Stimulated activated CD4-positive, alpha-beta T cell treated with anti-CD3 and anti-CD28 coated beads, Interleukin-4, amount 100 ng/mL, for 24 hours (primary cell): Measurements from ENCODE around the gene DARS1.
"Not testable (repeated sequence)": the region's sequence is repeated elsewhere in the genome, so short reads cannot be mapped to it uniquely, and the experiment has no call there.

ENCODE experiments used
- DNase-seq: peaks from one replicate; pipeline ENCODE4 v3.0.0-alpha.2; 2020

Gene DARS1

GRCh38 chr2:135980434-135981079 is 4.9 kb downstream of the DARS1 start:
- no peak for DNase-seq

DNA sequence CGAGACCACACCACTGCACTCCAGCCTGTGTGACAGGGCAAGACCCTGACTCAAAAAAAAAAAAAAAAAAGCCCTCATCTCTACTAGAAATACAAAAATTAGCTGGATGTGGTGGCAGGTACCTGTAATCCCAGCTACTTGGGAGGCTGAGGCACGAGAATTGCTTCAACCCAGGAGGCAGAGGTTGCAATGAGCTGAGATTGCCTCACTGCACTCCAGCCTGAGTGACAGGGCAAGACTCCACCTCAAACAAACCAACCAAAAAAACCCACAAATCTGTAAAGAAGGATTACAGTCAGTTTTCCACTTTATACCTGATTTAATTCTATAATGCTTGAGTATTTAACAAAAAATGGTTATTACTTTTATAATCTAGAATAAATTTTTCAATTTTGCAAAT is 9.7 kb downstream of the DARS1 start:
- no peak for DNase-seq

DNA sequence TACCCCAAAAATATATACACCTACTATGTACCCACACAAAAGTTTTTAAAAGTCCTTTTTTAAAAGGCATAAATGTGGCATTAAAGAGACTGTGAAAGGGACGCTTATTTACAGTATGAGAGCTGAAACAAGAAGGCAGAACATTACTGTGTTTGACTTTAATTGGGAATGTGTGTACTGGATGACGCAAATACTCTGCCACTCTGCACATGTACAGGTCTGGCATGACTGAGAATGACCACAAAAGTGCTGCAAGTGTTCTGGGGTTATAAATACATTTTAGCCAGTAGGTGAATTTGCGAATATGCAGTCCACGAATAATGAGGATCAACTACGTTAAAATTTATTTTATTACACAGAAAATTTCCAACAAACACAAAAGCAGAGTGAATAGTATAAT is 11.4 kb downstream of the DARS1 start:
- no peak for DNase-seq

DNA sequence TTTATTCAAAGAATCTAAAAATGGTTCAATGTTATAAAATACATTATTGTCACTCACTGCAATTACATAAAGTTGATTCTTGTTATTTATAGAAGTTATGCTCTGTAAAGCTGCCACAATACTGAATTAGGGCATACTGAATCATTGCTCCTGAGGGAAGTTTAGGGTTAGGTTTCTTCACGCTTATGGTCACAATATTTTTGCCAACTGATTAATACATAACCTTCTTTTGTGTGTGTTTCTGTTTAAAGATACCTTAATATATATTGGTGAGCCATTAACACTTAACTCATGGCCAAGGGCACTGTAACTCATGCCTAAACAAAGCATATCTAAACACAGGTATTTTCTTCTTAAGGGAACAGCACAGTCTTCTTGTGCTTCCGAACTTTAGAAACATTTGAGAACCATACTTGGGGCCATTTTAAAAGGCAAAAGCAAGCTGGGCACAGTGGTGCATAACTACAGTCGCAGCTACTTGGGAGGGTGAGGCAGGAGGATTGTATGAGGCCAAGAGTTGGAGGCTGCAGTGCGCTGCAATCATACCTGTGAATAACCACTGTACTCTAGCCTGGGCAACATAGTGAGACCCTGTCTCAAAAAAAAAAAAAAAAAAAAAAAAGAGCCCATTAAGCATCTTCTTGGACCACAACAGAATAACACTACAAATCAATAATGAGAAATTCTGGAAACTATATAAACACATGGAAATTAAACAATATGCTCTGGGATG is 15.6 kb downstream of the DARS1 start:
- DNase-seq, result no peak

DNA sequence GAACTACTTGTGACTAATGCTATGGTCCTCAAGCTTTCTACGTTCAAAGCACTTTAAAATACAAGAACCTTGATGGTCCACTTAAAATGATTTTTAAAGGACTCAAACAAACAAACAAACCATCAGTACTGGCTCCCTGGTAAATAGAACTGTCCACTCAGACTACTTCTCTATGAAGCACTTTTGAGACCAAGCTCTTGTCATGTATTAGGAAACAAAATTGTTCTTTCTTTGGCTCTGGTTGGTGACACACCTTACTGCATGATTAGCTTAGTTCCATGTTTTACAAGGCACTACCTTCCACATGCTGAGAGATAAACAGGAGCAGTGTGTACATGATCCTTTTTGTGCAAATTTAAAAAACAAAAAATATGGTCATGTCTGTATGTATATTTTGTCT is 19.7 kb downstream of the DARS1 start:
- no peak for DNase-seq

- not testable (repeated sequence) for DNase-seq
These were observed 21.0 kb downstream of the DARS1 start for GRCh38 chr2:135964404-135964803.

DNA sequence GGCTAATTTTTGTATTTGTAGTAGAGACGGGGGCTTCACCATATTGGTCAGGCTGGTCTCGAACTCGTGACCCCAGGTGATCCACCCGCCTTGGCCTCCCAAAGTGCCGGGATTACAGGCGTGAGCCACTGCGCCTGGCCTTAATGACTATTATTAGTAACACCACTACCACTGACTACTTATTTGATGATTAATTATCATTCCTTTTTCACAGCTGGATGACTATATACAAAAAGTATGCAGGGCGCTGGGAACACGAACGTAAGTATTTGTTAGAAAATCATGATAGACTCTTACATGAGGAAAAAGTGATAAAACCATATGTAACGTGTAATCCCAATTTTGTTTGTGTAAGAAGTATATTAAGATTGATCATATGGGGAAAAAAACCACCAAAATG is 21.6 kb downstream of the DARS1 start:
- no peak for DNase-seq

GRCh38 chr2:135962366-135963123 is 22.9 kb downstream of the DARS1 start:
- no peak for DNase-seq

DNA sequence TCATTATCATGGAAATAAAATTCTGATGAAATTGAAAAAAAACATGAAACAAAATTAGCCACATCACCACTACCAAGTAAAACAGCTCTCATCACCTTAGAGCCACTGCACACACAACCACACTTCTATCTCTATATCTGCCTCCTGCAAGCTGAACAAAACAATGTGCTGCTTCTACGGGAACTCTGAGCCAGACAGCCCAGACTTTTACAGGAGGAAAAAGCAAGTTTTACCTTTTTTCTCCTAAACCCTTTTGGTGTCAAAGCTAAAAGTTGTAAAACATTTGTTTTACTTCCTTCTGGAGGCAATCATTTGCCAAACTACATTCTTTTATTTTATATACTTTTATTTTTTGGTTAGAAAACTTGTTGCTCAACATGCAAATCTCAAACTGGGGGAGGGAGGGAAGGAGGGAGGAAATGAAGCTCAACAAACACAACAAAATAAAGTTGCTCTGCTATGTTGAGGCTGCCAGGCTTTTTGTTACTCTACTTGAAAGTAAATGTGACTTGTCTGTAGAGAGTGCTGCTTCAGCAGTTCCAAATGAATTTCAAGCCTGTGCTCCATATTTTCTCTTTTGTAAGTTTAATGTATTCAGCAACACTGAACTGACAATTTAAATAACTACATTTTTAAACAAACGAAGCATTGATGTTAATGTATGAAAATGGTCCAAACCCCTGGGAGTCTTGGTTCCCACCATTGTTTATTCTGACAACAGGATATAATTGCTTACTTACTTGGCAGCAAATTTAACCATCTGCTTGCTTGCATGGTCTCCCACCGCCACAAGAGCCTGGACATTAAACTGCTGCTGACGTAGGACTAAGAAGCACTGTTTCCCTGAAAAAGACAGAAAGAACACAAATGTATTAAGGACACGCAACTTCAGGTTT is 24.5 kb downstream of the DARS1 start:
- DNase-seq, result peak; percentile 19

DNA sequence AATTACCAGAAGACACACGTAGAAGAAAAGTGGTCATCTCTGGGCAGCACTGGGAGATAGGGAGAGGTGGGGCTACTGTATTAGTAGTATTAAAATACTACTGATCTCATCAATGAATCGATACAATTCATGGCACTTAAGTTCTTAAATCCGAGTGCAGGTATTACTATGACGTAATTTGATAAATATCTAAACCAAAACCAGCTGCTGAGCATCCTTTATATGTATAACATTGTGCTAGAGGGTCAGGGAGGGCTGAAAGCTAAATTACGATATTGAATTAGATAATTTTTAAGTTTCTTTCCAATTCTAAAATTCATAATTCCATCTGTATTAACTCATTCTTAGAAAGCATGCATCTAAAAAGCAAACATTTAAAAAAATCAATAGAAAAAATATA is 25.3 kb downstream of the DARS1 start:
- DNase-seq, result no peak

DNA sequence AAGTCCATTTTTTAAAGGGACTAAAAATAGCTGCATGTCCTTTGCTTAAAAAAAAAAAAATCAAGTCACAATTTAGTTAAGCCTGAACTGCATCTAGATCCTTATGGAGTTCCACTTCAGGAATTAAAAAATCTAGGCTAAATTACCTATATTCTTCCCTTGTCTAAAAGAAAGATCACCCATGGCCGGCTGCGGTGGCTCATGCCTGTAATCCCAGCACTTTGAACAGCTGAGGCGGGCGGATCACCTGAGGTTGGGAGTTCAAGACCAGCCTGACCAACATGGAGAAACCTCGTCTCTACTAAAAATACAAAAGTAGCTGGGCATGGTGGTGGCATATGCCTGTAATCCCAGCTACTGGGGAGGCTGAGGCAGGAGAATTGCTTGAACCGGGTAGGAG is 26.5 kb downstream of the DARS1 start:
- not testable (repeated sequence) for DNase-seq

DNA sequence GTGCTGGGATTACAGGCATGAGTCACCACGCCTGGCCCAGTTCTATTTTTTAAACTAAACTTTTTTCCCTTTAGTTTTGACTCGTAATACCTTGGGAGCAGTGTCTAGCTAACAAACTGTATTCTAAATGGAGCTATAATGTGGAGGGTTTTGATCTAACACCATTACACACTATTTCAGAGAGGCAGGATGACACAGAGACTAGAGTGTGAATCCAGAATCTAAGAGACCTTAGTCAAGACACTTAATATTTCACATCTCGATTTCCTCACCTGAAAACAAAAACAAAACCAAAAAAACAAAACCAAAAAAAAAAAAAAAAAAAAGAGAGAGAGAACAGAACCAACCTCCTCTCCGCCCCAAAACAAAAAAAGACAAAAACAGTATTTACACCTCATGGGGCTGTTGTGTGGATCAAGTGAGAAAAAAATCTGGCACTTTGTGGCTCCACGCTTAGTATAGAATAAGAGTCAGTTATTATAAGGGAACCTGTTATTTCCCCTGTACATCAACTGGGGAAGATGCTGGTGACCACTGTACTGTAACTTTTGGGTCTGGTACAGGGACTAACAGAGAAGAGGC is 31.3 kb downstream of the DARS1 start:
- no peak for DNase-seq

DNA sequence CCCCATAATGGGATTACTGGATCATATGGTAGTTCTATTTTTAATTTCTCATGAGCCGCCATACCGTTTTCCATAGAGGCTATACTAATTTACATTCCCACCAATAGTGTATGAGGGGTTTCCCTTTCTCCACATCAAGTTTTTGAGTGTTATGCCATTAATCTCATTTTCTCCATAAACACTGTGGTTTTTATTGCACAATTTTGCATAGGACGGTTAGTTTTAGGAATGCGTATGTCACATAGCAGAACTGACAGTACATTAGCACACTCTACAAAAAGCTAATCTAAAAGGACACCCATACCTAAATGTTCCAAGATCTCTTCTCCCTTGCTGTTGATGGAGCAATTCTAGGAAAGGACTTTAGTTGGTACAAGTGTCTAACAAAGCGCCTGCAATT is 32.5 kb downstream of the DARS1 start:
- no peak for DNase-seq

GRCh38 chr2:135951041-135951583 is 34.3 kb downstream of the DARS1 start:
- no peak for DNase-seq

DNA sequence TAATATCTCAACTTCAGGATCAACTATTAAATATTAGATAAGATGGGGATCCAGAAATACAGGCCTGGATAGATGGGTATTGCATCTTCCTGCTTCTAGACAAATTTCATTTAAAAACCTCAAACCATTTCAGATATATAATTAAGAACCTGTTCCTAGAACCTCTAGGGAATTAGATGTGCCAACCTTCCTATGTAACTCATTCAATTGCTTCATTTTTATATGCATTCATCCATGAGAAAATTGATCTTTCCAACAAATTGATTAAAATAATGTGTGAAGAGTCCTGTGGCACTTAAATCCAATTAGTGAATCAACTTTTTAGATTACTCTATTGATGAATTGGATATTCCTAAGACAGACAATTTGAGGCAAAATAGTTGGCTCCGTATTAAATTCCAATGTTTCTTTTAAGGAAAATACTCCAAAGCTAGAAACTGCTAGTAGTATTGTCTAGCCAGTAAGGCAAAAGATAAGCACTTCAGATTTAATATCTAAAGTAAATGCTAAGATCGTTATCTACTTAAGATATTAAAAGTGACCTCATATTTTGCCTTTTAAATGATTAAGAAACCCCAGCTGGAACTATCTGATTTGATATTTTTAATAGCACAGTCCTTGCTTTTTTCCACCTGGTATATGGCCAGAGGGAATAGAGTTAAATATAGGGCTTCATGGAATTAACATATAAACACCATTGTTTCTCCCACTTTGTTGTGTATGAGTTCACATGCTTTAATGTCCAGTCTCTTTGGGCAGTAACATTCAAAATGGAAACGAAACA is 35.8 kb downstream of the DARS1 start:
- no peak for DNase-seq

GRCh38 chr2:135948642-135949355 is 36.6 kb downstream of the DARS1 start:
- peak; percentile 20 for DNase-seq

DNA sequence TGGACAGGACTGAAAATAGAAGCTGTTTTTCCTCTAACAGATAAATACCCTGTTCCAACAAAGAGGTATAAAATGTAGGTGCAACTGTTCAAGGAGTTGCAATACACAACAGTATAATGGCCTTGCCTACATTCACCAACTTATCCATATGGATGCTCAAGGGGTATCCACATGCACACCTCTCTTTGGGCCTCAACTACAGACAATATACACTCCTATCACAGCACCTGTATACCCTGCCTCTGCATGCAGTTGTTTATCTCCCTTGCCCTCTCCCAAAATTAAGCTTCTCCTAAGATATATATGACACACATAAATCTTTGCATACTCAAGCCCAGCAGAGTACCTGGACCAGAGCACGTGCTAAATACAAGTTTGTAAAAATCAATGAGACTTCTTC is 37.3 kb downstream of the DARS1 start:
- DNase-seq, result no peak

GRCh38 chr2:135947483-135947882 is 37.9 kb downstream of the DARS1 start:
- no peak for DNase-seq

DNA sequence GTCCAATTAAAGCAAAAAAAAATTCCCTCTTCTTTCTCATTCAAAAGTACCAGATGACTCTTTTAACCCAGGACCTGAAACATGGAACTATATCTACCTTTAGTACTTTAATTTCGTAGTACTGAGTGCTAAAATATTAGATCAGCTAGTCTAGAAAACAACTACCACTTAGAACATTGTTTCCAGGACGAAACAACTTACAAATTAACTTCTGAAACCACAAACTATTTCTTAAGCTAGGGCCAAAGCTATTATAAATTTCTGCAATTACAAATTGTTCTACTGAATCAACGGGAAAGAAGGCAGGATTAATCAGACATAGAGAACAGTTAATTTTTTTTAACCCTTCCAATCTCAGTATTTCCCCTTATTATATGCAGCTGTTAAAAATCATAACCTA is 39.9 kb downstream of the DARS1 start:
- DNase-seq, result no peak

DNA sequence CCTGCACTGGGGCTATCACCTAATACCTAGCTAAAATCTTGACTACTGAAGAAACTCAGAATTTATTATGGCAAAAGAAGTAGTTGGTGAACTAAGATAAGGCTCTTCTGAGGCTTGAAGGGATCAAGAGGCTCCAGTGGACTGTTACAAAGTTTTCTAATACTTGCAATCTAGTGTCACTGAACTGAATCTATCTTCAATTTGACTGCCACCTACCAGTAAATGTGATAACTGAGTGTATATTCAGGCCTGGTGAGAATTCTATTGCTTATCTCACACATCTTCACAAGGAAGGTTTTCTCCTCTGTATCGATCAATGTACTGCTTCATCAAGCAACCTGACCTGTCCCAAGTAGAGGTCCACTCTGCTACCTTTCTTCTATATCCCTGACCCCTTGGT is 40.8 kb downstream of the DARS1 start:
- no peak for DNase-seq
